Central memory CD8-positive, alpha-beta T cell (primary cell): ENCODE results near the gene C16orf95.

Experiments
- ATAC-seq: fragments of 150-1000 bp; cut with Tn5 transposase; replicated peaks from 2 replicates; pipeline ENCODE4 v1.10.0; 2022; ENCODE audit warnings: mild to moderate bottlenecking, moderate FRiP score, moderate number of reproducible peaks; ENCODE audit not compliant: poor library complexity, severe bottlenecking; ENCODE audit errors: extremely low read depth
- DNase-seq, 2 donors: peaks; one replicate each; pipeline ENCODE4 v3.0.0; 2021; ENCODE audit warnings: low spot score in 2 of 2
- H3K27ac Mint-ChIP-seq: one replicate; pipeline ENCODE4 v1.8.0; 2022; ENCODE audit warnings: low read depth, mild to moderate bottlenecking, moderate library complexity, mixed read lengths
- H3K27me3 Mint-ChIP-seq: one replicate; pipeline ENCODE4 v1.8.0; 2022; ENCODE audit warnings: mixed read lengths
- H3K36me3 Mint-ChIP-seq: one replicate; pipeline ENCODE4 v1.8.0; 2022; ENCODE audit warnings: mild to moderate bottlenecking, moderate library complexity, mixed read lengths; ENCODE audit not compliant: insufficient read depth
- H3K4me1 Mint-ChIP-seq: one replicate; pipeline ENCODE4 v1.8.0; 2022; ENCODE audit warnings: mixed read lengths
- H3K4me3 Mint-ChIP-seq: one replicate; pipeline ENCODE4 v1.8.0; 2022; ENCODE audit warnings: mild to moderate bottlenecking, moderate library complexity, mixed read lengths
- H3K9me3 Mint-ChIP-seq: one replicate; pipeline ENCODE4 v1.8.0; 2022; ENCODE audit warnings: mixed read lengths

Gene C16orf95

GRCh38 chr16:87334651-87335624 lies 17.7 kb upstream of the C16orf95 start:
- DNase-seq (no peak), ATAC-seq (no peak)
- Mint-ChIP-seq H3K4me3 (no peak overlapping the region), H3K36me3 (peaks cover 17% of the 10 kb centered on the region), H3K27me3 (no peaks in the 10 kb centered on the region), H3K27ac (peak overlapping the region; percentile 55), H3K9me3 (no peaks in the 10 kb centered on the region), H3K4me1 (peaks cover 4% of the 10 kb centered on the region)

- H3K9me3 Mint-ChIP-seq = no peaks in the 10 kb centered on the region
- peaks cover 4% of the 10 kb centered on the region for H3K4me1 Mint-ChIP-seq
- H3K4me3 Mint-ChIP-seq = no peak overlapping the region
- no peaks in the 10 kb centered on the region for H3K27me3 Mint-ChIP-seq
- ATAC-seq (no peak), DNase-seq (no peak)
- peaks cover 12% of the 10 kb centered on the region for H3K36me3 Mint-ChIP-seq
- peak overlapping the region; percentile 38 for H3K27ac Mint-ChIP-seq
These were observed 16.6 kb upstream of the C16orf95 start for GRCh38 chr16:87333581-87334331.

- no peak overlapping the region for H3K4me3 Mint-ChIP-seq
- no peaks in the 10 kb centered on the region for H3K9me3 Mint-ChIP-seq
- H3K27me3 Mint-ChIP-seq = no peaks in the 10 kb centered on the region
- H3K36me3 Mint-ChIP-seq = peaks cover 10% of the 10 kb centered on the region
- no peak for DNase-seq
- peaks cover 4% of the 10 kb centered on the region for H3K4me1 Mint-ChIP-seq
- no peak overlapping the region for H3K27ac Mint-ChIP-seq
- ATAC-seq = no peak
These were observed 15.9 kb upstream of the C16orf95 start for GRCh38 chr16:87333101-87333500.

- ATAC-seq = no peak
- Mint-ChIP-seq H3K9me3 (no peaks in the 10 kb centered on the region), H3K4me3 (no peak overlapping the region), H3K36me3 (peaks cover 12% of the 10 kb centered on the region), H3K27ac (no peak overlapping the region), H3K27me3 (no peaks in the 10 kb centered on the region), H3K4me1 (peaks cover 4% of the 10 kb centered on the region)
- DNase-seq = no peak
These were observed 15.0 kb upstream of the C16orf95 start for GRCh38 chr16:87332150-87332549.

GRCh38 chr16:87331241-87331801 lies 14.1 kb upstream of the C16orf95 start:
- Mint-ChIP-seq H3K36me3 (peaks cover 12% of the 10 kb centered on the region), H3K27ac (no peak overlapping the region), H3K9me3 (no peaks in the 10 kb centered on the region), H3K4me3 (no peak overlapping the region), H3K4me1 (peaks cover 4% of the 10 kb centered on the region), H3K27me3 (no peaks in the 10 kb centered on the region)
- DNase-seq (no peak), ATAC-seq (no peak)

GRCh38 chr16:87330646-87331045 lies 13.5 kb upstream of the C16orf95 start:
- no peak for DNase-seq
- no peak overlapping the region for H3K27ac Mint-ChIP-seq
- no peak overlapping the region for H3K4me3 Mint-ChIP-seq
- ATAC-seq = no peak
- H3K4me1 Mint-ChIP-seq = no peaks in the 10 kb centered on the region
- no peaks in the 10 kb centered on the region for H3K27me3 Mint-ChIP-seq
- peaks cover 14% of the 10 kb centered on the region for H3K36me3 Mint-ChIP-seq
- H3K9me3 Mint-ChIP-seq = no peaks in the 10 kb centered on the region

GRCh38 chr16:87330257-87330624 lies 13.0 kb upstream of the C16orf95 start:
- Mint-ChIP-seq H3K36me3 (peaks cover 14% of the 10 kb centered on the region), H3K9me3 (no peaks in the 10 kb centered on the region), H3K4me3 (no peak overlapping the region), H3K4me1 (no peaks in the 10 kb centered on the region), H3K27me3 (no peaks in the 10 kb centered on the region), H3K27ac (no peak overlapping the region)
- ATAC-seq (no peak), DNase-seq (no peak)

- Mint-ChIP-seq H3K4me1 (no peaks in the 10 kb centered on the region), H3K27ac (no peak overlapping the region), H3K4me3 (no peak overlapping the region), H3K36me3 (peaks cover 14% of the 10 kb centered on the region), H3K27me3 (no peaks in the 10 kb centered on the region), H3K9me3 (no peaks in the 10 kb centered on the region)
- no peak for DNase-seq
- ATAC-seq = no peak
These were observed 12.5 kb upstream of the C16orf95 start for GRCh38 chr16:87329436-87330256.

GRCh38 chr16:87328846-87329245 lies 11.7 kb upstream of the C16orf95 start:
- Mint-ChIP-seq H3K9me3 (no peaks in the 10 kb centered on the region), H3K36me3 (peaks cover 11% of the 10 kb centered on the region), H3K27me3 (no peaks in the 10 kb centered on the region), H3K4me1 (no peaks in the 10 kb centered on the region), H3K4me3 (no peak overlapping the region), H3K27ac (no peak overlapping the region)
- DNase-seq = no peak
- no peak for ATAC-seq

- Mint-ChIP-seq H3K4me3 (no peak overlapping the region), H3K27me3 (no peaks in the 10 kb centered on the region), H3K27ac (no peak overlapping the region), H3K9me3 (no peaks in the 10 kb centered on the region), H3K4me1 (no peaks in the 10 kb centered on the region), H3K36me3 (peaks cover 10% of the 10 kb centered on the region)
- DNase-seq (no peak), ATAC-seq (no peak)
These were observed 10.8 kb upstream of the C16orf95 start for GRCh38 chr16:87327798-87328495.

GRCh38 chr16:87326151-87326571 lies 9.0 kb upstream of the C16orf95 start:
- no peaks in the 10 kb centered on the region for H3K9me3 Mint-ChIP-seq
- ATAC-seq = no peak
- H3K27me3 Mint-ChIP-seq = no peaks in the 10 kb centered on the region
- DNase-seq = no peak
- H3K4me1 Mint-ChIP-seq = no peaks in the 10 kb centered on the region
- peaks cover 10% of the 10 kb centered on the region for H3K36me3 Mint-ChIP-seq
- no peak overlapping the region for H3K27ac Mint-ChIP-seq
- no peak overlapping the region for H3K4me3 Mint-ChIP-seq
